NCI-H146 treated with DMSO at 0.1 percent for 48 hours (cell line): ENCODE results near the gene GTF2A2.
A peak's percentile ranks its signal among the peaks of the same experiment; 100 is the strongest.
"Not testable (repeated sequence)": the region's sequence is repeated elsewhere in the genome, so short reads cannot be mapped to it uniquely, and the experiment has no call there.

Experiments
- DNase-seq: peaks from one replicate; lab custom pipeline; 2025; ENCODE audit not compliant: unreplicated experiment; lab: John Stamatoyannopoulos, UW

GTF2A2 gene, protein sequence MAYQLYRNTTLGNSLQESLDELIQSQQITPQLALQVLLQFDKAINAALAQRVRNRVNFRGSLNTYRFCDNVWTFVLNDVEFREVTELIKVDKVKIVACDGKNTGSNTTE

DNA sequence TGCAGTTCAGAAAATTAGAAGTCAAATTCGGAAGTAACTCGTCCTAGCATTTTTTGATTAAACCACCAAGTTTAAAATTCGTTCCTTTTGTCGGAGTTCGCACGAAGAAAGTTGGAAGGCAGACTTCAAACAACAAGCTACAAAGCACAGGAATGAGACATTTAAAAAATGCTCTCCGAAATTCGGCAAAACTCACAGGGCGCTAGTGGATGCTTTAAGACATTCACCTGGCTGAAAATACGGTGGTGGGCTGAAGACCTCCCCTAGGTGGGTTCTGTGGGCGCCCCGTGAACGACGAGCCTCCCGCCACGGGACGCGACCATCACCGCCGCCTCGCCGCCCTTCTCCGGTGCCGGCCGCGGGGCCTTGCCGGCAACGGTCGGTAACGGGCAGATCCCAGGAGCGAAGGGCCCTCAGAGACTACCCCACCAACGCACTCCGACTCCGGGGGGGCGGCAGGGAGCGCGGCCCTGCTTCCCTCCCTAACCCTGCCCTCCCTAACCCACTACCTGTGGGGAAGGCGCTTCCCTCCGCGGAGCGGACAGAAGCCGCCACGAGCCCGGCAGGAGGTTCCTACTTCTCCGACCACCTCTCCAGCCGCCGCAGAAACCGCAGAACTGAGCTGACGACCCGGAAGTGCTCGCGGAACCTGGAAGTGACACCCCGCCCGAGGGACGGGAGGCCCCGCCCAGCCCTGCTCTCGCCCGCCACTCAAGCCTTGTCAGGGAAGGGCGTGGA lies at the start of gene GTF2A2:
Gene GTF2A2, minus strand, starts transcription at position 619 of the 738 bp plus-strand sequence. CDS start 5,238 bp downstream, outside the sequence.
- peak; percentile 75 for DNase-seq

- DNase-seq = no peak
Observed at GRCh38 chr15:59703979-59704796, 46.9 kb upstream of the GTF2A2 start.

DNA sequence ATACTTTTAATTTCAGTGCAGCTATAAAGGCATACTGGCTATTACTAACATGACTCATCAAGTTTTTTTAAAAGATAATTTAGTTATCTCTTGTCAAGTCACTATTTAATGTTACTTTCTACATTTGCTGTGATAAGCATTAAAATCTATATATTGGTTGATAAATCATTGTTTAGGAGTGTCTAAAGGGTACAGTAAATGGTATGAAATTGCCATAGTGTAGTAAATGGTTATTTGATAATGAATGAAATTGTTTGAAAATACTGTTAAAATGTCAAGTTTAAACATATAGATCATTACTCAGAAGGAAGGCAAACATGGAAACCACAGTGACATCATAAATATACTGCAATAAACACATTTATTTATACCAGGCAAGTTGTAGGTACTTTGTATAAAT lies 45.0 kb upstream of the GTF2A2 start:
- DNase-seq = no peak

DNA sequence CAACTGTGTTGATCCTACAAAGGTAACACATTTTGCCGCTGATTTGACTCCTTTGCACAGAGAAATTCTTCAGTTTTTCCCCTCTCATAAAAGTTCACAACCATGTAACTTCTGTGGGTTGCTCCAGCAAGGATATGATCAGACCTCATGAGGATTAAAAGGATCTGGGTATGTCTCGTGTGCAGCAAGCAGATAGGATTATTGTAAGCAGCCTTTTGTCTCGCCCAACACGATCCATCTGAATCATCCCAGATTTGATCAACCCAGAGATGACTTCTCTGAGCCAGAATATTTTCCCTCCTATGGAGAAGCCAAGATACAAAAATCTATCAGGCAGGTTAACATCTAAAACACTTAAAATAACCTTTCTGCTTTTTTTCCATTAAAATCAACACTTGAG lies 44.6 kb upstream of the GTF2A2 start:
- no peak for DNase-seq

GRCh38 chr15:59699810-59700431 lies 42.6 kb upstream of the GTF2A2 start:
- DNase-seq = no peak

DNA sequence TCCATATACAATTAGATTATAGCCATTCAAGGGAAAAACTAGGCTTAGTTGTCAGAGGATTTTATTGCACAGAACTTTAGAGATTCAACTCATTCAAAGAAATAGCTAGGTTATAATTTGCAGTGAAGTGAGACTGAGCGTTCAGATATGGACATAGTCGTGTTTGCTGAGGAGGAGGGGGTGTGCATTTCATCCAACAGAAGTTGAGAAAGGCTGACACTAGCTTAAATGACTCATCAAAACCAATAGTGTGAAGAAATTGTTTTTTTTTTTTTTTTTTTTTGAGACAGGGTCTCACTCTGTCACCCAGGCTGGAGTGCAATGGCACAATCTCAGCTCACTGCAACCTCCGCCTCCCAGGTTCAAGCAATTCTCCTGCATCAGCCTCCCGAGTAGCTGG lies 40.8 kb upstream of the GTF2A2 start:
- not testable (repeated sequence) for DNase-seq

DNA sequence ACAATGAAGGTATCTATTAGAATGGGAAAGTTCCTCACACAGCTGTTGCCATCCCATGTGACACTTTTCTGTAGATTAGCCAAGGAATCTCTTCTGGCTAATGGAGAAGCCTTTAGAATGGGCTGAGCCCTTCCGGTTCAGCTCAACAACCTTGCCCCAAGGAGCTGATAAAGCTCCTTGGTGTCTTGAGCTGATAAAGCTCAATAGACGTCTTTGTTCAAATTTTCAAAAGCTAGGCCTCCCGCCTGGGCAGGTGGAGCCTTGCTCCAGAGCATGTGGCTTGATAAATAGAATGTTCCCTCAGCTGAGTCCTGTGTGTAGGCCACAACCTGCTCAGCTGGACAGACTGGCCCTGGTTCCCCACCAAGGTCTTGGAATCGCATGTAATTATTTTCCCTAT lies 39.0 kb upstream of the GTF2A2 start:
- DNase-seq = no peak

GRCh38 chr15:59694779-59695178 lies 37.5 kb upstream of the GTF2A2 start:
- DNase-seq = no peak

DNA sequence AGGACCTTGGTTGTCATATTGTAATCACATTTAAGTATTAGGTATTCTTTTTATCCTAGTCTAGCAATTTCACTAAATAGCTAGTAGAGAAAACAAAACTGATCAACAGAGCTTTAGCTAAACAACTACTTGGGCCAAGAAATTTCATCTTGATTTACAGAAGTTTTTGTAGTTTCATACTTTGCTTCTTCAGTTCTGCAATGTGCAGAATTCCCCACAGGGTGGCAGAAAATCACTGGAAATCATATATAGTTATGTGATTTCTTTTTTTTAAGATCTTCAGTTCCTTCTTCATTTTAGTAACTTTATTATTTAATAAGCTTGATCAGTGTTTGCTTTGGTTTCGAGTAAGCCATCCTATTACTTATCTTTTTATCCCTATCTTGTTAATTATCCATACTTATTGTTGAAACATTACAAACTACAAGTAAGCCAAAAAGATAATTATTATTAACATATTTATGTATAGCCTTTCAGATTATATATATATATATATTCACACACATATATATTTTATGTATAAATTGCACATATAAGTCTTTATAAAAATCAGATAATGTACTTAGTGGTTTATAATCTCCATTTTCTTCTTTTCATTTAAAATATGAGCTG lies 34.0 kb upstream of the GTF2A2 start:
- DNase-seq = no peak

GRCh38 chr15:59689626-59690236 lies 32.4 kb upstream of the GTF2A2 start:
- DNase-seq = peak; percentile 42

DNA sequence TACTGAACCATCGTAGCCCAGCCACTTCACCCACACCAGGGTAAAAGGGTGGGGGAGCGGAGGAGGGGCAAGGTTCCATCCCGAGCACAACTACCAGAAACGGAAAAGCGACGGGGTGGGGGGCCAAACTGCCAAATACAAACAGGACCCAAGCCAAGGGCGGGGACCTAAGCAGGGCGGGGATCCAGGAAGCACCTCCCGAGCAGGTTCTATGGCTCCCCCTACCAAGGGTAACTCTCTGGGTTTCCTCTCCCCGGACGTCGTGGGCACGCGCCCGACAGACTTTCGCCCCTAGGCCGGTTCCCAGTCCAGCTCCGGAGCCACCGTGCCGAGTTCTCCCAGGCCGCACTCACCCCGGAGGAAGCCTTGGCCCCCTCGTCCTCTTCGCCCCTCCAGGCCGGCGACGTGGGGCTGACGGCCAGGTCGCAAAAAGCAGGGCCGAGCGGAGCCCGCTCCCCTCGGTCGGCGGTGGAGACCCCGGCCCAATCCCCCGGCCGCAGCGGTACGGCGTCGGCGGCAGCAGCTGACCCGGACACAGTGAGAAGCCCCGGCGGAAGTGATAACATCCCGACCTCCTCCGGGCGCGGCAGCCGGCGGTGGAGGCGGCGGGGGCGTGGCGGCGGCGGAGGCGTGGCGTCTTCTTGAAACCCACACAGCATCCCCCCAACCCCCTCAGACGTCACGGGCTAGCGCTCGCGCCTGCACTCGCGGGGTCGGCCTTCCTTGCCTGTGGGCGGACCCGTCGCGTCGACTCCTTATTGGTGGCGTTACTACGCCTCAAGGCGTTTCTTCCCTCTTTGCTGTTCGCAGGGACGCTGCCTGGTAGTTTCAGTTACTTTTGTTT lies 31.7 kb upstream of the GTF2A2 start, which contains the start of gene BNIP2:
Gene BNIP2, minus strand, starts transcription at position 539 of the 844 bp plus-strand sequence. CDS start 6,863 bp downstream, outside the sequence.
- peak; percentile 79 for DNase-seq

DNA sequence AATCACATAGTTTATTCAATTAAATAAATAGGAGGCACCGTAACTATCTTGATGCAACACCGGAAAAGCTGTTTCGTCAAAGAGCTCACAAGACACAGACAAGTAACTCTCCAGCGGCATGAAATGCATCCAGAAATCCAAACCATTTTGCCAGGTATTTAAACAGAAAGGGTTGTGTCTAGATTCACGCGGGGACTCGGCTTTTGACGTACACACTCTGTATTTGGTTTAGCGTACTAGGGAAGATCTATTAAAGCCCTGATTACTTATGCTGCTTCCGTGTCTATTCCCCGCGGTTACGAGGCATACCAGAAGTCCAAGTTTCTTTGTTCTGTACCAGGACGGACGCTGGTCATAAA lies 31.1 kb upstream of the GTF2A2 start:
- no peak for DNase-seq

- DNase-seq = no peak
Observed at GRCh38 chr15:59687836-59688235, 30.5 kb upstream of the GTF2A2 start.

- DNase-seq = no peak
Observed at GRCh38 chr15:59686389-59686788, 29.1 kb upstream of the GTF2A2 start.

GRCh38 chr15:59685737-59686297 lies 28.5 kb upstream of the GTF2A2 start:
- no peak for DNase-seq

DNA sequence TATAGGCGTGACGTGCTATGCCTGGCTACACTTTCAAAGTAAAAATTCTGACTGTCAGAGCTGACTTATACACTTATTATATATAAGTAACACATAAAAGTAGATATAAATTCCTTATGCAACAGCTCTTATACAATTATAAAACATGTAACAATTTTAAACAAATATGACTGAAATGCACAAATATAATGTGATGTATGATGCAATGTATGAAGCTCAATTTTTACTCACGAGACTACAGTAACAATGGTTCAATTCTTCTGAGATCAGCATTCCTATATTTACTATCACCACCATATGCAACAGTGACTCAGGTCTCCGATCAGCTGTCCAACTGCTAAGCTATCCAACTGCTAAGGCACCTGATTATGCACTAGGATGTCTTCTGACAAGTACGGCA lies 23.6 kb upstream of the GTF2A2 start:
- no peak for DNase-seq

GRCh38 chr15:59680346-59680745 lies 23.0 kb upstream of the GTF2A2 start:
- DNase-seq = no peak

DNA sequence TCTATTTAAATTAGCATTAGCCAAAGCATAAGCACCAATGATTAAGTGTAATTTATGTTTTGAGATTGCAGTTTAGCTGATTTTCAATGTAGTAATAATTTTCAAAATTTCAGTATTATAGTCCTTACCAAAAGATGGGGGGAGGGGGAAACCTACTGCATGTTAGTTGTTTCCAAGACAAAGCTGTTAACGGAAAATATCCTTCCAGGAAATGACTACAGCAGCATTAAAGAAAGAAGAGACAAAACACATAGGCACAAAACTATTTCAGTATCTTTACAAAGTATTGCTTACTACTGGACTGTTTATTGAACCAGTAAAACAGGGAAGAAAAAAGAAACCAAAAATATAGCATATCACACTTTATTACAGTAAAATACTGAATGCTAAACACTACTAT lies 21.3 kb upstream of the GTF2A2 start:
- DNase-seq = no peak

DNA sequence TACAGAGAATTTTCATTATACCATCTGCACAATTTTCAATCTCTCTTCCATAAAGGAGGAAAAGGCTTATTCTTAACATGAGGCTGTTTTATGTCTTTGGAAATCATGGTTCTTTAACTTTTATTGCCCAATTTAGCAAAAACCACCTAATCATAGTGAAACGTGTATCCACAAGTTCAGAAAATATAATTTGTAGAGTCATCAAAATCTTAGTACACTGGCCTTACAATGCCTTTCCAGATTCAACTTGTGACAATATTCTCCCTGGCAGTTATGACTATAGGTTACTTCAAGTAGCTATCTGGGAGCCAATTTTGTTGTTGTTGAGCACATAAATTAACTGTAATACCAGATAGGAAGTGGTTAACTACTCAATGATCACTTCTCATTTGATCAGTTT lies 20.9 kb upstream of the GTF2A2 start:
- DNase-seq = no peak

DNA sequence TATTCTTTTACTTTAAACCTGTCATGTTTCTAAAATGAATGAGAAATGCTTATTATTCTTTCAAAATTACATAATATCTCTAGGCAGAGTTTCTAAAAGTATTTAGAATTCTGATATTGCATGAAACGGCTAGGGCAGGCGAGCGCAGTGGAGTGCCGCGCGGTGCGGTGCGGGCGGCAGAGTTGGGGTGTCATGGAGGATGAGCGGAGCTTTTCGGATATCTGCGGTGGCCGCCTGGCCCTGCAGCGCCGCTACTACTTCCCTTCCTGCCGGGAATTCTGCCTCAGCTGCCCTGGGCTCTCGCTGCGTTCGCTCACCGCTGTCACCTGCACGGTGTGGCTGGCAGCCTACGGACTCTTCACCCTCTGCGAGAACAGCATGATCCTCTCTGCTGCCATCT lies 19.2 kb upstream of the GTF2A2 start:
- DNase-seq = no peak
